Activated T-helper 1 cell treated with anti-CD3 and anti-CD28 coated beads, Interleukin-2, amount 50 U/mL, for 16 hours (primary cell): ENCODE data around the gene NEK9.
A peak's percentile ranks its signal among the peaks of the same experiment; 100 is the strongest.
"Not testable (repeated sequence)": the region's sequence is repeated elsewhere in the genome, so short reads cannot be mapped to it uniquely, and the experiment has no call there.

Experiments
- DNase-seq, 2 donors: peaks; one replicate each; pipeline ENCODE4 v3.0.0-alpha.2; 2020; ENCODE audit warnings: low read depth in 1 of 2, low spot score in 1 of 2

NEK9 gene

GRCh38 chr14:75067765-75068164, 59.1 kb downstream of the NEK9 start:
- not testable (repeated sequence) for DNase-seq

GRCh38 chr14:75067212-75067611, 59.6 kb downstream of the NEK9 start:
- DNase-seq, result no peak

DNA sequence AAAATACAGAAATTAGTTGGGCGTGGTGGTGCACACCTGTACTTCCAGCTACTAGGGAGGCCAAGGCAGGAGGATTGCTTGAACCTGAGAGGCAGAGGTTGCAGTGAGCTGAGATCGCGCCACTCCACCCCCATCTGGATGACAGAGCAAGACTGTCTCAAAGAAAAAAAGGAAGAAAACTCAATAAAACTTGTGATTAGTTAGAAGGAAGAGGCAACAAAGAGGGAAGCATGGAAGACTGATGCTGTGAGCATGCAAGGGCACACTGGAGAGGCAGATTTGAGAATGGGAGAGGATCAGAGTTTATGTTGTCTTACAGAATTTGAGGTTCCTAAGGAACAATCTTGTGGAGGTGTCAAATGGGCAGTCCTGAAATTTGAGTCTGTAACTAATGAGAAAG, 60.2 kb downstream of the NEK9 start:
- DNase-seq, result no peak

GRCh38 chr14:75064205-75064567, 62.7 kb downstream of the NEK9 start:
- no peak for DNase-seq

DNA sequence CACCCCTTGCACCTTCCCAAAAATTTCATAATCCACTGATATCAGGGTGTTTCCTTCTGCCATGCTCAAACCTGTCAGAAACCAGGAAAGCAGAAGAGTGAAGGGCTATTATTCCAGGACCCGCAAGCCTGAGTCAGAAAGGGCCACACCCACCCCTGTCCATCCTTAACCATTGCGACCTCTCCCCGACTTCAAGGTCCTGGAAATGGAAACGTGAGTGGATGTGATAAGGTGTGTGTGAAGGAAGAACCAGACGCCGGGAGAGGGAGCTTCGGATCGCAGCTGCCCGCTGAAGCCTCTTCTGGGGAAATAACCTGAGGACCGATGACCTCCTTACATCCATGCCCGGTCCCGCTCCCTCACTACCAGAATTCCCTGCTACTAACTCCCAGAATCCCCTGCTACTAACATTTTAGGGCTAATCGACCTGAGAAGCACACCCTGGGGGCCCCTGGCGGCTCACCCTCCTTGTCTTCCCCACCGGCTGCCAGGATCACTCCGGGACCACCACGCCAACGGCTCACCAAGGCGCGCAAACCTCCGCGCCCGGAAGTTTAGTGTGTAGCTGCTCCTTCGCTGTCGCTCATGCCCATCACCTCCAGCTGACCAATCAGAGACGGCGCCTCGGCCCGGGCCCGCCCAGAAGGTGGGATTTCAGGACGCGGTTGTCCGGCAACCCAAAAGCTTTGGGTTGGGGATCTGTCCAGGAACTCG, 63.2 kb downstream of the NEK9 start, which contains the start of gene ACYP1:
Gene ACYP1, minus strand, starts transcription at position 534 of the 714 bp plus-strand sequence. Its CDS starts 471 bp downstream, at position 63.
- peak; percentile 78 to 83 for DNase-seq

DNA sequence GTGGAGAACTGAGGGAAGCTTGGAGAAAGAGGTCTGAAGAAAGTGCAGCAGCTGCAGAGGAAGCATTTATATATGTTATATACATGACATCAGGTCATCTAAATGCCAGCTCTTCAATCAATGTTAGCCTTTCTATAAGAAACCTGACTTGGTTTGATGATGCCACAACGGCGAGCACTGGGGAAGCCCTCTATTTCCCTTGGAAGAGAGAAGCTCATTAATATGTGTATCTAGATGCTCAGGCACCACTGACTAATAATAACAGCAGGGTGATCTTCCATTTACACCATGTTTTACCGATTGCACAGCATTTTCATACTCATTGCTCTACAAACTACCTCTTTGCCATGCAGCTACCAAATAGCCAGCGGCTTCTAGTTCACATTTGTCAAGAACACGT, 63.8 kb downstream of the NEK9 start:
- no peak for DNase-seq

DNA sequence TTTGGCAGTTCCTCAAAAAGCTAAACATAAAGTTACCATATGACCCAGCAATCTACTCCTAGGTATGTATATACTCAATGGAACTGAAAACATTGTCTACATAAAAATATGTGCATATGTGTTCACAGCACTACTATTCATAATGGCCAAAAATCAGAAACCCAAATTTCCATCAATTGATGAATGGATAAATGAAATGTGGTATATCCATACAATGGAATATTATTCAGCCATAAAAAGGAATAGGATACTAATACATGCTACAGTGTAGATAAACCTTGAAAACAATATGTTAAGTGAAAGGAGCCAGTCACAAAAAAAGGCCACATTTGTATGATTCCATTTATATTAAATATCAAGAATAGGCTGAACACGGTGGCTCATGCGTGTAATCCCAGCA, 66.4 kb downstream of the NEK9 start:
- DNase-seq, result no peak

DNA sequence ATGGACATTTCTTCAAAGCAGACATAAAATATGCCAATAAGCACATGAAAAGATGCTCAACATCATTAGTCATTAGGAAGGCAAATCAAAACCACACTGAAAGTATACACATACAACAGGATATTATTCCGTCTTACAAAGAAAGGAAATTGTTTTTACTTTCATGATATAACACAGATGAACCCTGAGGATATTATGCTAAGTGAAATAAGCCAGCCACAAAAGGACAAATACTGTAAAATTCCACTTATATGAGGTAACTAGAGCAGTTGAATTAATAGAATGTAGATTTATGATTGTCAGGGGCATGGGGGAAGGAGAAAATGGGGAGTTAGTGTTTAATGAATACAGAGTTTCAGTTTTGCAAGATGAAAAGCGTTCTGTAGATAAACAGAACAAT, 67.2 kb downstream of the NEK9 start:
- DNase-seq, result no peak

DNA sequence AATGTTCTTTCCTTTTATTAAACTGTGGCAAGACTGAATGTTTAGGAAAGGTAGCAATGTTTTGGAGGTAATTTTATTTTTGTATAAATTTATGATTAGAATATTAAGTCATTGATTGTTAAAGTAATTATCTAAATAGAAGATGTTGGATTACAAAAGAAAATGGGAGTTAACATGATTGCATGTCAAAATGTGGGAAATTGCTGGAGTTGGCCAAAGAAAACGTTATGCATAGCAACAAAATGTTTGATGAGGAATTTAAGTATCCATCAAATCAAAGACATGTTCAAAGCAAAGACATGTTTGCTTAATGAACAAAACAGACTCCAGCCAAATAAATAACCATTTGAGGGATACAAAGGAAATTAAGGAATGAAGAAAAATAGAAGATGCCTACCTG, 72.4 kb downstream of the NEK9 start:
- DNase-seq, result no peak

GRCh38 chr14:75053396-75054291, 73.2 kb downstream of the NEK9 start:
- no peak for DNase-seq

GRCh38 chr14:75051556-75051899, 75.3 kb downstream of the NEK9 start:
- no peak for DNase-seq

- peak; percentile 59 to 72 for DNase-seq
Observed at GRCh38 chr14:75050852-75051555, 75.8 kb downstream of the NEK9 start, which contains the start of gene MLH3. Gene MLH3, minus strand, starts transcription at chr14:75051467. Its CDS starts 1,812 bp downstream, at chr14:75049655.

DNA sequence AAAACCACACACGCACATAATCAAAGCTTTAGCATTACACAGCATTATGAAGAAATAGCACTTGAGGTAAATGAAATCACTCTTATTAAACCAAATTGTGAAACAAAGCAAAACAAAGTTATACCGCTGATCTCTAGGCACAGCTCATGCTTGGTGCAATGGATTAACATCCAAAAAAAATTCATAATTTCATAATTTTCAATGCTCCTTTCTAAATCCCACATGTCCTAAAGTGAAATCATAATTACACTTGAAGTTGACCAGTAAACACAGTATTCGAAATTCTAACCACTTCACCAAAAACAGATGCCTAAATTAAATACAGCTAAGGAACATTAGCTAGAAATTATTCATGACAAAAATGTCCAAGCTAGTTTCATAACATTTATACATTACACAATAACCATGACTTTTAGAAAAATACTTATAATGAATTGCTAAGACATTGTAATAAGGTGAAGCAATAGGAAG, 77.1 kb downstream of the NEK9 start:
- DNase-seq, result no peak

DNA sequence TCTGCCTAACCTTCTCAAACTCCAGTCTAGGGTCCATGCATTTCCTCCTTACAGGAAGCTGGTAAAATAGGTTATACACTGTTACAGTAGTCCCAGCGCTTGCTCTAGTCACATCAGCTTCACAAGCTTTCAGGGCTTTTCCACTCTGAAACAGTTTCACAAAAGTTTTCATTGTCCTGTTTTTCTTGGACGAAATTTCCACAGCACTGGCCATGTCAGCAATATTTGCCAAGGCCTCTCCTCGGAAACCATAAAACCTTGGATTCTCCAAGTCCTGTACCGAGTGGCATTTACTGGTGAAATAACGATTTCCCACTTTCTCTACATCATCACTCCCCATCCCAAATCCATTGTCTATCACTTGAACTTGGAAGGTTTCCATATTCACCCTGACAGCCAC, 77.7 kb downstream of the NEK9 start:
- no peak for DNase-seq

- no peak for DNase-seq
Observed at GRCh38 chr14:75048101-75048500, 78.7 kb downstream of the NEK9 start.

- DNase-seq, result no peak
Observed at GRCh38 chr14:75047506-75047905, 79.3 kb downstream of the NEK9 start.

DNA sequence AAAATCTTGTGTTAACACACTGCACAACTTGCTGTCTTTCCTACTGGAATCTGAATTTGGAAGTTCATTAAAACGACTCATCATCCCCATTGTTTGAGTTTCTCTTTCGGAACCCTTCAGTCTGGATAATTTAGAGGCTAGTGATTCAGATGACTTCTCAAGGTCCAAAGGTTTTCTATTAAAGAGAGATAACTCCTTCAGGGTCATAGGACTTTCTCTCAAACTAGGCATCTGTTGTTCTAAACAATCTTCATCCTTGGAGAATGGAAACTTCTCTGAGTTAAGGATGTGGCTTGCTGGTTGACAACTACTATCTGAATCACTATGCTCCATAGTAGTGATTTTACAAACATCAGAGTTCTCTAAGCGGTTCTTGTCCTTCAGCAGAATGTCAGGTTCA, 79.9 kb downstream of the NEK9 start:
- DNase-seq, result no peak

DNA sequence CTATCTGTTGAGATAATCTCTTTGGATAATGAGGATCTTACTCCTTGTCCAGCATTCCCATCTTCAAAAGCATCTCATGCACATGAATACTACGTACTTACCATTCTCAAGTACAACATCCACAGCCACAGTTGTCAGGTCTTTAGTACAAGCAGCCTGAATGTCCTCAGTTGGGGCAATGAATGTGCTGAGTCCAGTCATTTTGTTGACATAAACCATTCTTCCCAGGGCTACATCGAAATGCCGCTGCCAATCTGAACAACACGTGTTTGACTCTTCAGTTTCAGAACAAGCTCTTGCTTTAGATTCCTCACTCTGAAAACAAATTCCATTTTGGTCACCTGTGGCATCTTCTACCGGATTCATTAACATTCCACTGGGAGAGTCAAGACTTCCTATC, 80.6 kb downstream of the NEK9 start:
- DNase-seq, result no peak

DNA sequence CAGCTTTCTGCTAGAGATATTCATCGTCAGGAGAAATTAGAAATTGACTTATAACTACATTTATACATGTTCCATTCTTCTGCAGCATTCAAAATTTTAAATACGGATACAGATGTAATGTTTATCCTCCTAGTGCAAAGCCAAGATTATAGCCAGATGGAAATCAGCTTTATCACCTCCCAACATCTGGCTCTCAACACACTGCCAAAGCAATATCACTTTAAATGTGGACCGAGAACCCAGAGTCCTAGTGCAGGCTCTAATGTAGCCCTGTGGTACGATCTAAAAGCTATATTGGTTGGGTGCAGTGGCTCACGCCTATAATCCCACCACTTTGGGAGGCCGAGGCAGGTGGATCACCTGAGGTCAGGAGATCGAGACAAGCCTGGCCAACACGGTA, 82.1 kb downstream of the NEK9 start:
- DNase-seq, result no peak

GRCh38 chr14:75044322-75044721, 82.5 kb downstream of the NEK9 start:
- DNase-seq, result no peak

- no peak for DNase-seq
Observed at GRCh38 chr14:75042035-75042434, 84.8 kb downstream of the NEK9 start.

GRCh38 chr14:75041613-75042012, 85.2 kb downstream of the NEK9 start:
- DNase-seq, result no peak
